ENCODE measurements around the gene STIM1. TPM values are rescaled to one million over a fixed set of nuclear protein-coding genes. Genes with fewer than 3 reads are reported as not detected.

STIM1 gene
- total RNA-seq, 1 experiment from 2014 or later, result 15.2 TPM

DNA sequence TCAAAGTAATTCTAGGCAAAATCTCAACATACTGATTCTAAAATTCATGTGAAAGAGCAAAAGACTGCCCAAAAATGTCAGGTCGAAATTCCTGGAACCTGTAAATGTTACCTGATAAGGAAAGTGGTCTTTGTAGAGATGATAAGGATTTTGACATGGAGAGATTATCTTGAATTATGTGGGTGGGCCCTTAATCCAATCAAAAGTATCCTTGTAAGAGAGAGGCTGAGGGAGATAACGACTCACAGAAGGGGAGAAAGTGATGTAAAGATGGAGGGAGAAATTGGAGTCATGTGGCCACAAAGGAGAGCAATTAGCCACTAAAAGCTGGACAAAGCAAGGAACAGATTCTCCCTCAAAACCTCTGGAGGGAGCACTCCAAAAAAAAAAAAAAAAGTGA is 259.7 kb downstream of the STIM1 start:
- Histone ChIP-seq H2BK15ac (ENCODE audit: low read depth, low read length) (no peak overlapping the region), H2AK5ac (ENCODE audit: insufficient read length, low read length) (no peak overlapping the region), H3K4me2 (ENCODE audit: insufficient read depth, insufficient read length, low read length) (no peak overlapping the region), H3K9ac (ENCODE audit: extremely low read depth, insufficient read length, low read length) (no peak overlapping the region), H3K4ac (ENCODE audit: low read depth, low read length) (no peak overlapping the region), H3K14ac (ENCODE audit: insufficient read depth, low read length) (no peak overlapping the region), H3K23me2 (ENCODE audit: insufficient read length, low read depth, low read length, poor library complexity, severe bottlenecking) (no peaks in the 10 kb centered on the region), H4K91ac (ENCODE audit: insufficient read length, low read depth, low read length) (no peak overlapping the region), H3K27ac (ENCODE audit: insufficient read length, low read depth, low read length) (no peak overlapping the region), H3K56ac (ENCODE audit: insufficient read length, low read depth, low read length) (no peak overlapping the region), H3K23ac (ENCODE audit: insufficient read length, low read depth, low read length) (no peak overlapping the region), H3K79me2 (ENCODE audit: insufficient read depth, low read length) (no peaks in the 10 kb centered on the region), H3K79me1 (ENCODE audit: insufficient read depth, low read depth, low read length, poor library complexity, severe bottlenecking) (no peaks in the 10 kb centered on the region), H3T11ph (ENCODE audit: low read length) (no peak overlapping the region), H2BK20ac (ENCODE audit: low read depth, low read length, poor library complexity, severe bottlenecking) (no peak overlapping the region), H2BK120ac (ENCODE audit: low read depth, low read length, poor library complexity, severe bottlenecking) (no peak overlapping the region), H3K4me1 (ENCODE audit: insufficient read depth, low read length) (no peaks in the 10 kb centered on the region), H3K9me3 (ENCODE audit: control insufficient read depth, low read depth, low read length) (no peaks in the 10 kb centered on the region), H2AFZ (ENCODE audit: low read length) (no peak overlapping the region), H3K27me3 (ENCODE audit: insufficient read depth, low read length) (no peaks in the 10 kb centered on the region), H3K18ac (ENCODE audit: insufficient read length, low read depth, low read length) (no peak overlapping the region), H4K20me1 (ENCODE audit: control insufficient read depth, insufficient read depth, insufficient read length) (no peaks in the 10 kb centered on the region), H2BK5ac (ENCODE audit: insufficient read length, low read length) (no peak overlapping the region), H2BK12ac (ENCODE audit: insufficient read length, low read depth, low read length) (no peak overlapping the region), H4K5ac (ENCODE audit: insufficient read length, low read depth, low read length) (no peak overlapping the region), H4K8ac (replicated peaks; ENCODE audit: insufficient read length, low read depth, low read length) (no peak overlapping the region)
- H3K36me3 Mint-ChIP-seq (ENCODE audit: insufficient read depth in 1 of 3, low read depth in 3 of 3), result peaks cover 23 to 74% (median 58%) of the 10 kb centered on the region in 3 experiments; a peak in 6 of 7 replicates
- no peaks in the 10 kb centered on the region for H3K27me3 Mint-ChIP-seq (ENCODE audit: low read depth)
- DNase-seq, result no peak
- H3K9me3 Mint-ChIP-seq, result no peaks in the 10 kb centered on the region; a peak in 1 of 5 replicates
- no peaks in the 10 kb centered on the region for H3K4me1 Mint-ChIP-seq
- no CpG with 5 or more reads among the region's 2 CpGs for WGBS (ENCODE audit: extremely low coverage, insufficient read length, low lambda C conversion rate)
- TF ChIP-seq, protein P1, sequence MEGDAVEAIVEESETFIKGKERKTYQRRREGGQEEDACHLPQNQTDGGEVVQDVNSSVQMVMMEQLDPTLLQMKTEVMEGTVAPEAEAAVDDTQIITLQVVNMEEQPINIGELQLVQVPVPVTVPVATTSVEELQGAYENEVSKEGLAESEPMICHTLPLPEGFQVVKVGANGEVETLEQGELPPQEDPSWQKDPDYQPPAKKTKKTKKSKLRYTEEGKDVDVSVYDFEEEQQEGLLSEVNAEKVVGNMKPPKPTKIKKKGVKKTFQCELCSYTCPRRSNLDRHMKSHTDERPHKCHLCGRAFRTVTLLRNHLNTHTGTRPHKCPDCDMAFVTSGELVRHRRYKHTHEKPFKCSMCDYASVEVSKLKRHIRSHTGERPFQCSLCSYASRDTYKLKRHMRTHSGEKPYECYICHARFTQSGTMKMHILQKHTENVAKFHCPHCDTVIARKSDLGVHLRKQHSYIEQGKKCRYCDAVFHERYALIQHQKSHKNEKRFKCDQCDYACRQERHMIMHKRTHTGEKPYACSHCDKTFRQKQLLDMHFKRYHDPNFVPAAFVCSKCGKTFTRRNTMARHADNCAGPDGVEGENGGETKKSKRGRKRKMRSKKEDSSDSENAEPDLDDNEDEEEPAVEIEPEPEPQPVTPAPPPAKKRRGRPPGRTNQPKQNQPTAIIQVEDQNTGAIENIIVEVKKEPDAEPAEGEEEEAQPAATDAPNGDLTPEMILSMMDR (conservative IDR thresholded peaks at IDR 0.05), result no peak
- no peak overlapping the region for H3K4me3 Mint-ChIP-seq
- no peak overlapping the region for H3K27ac Mint-ChIP-seq

Data from H9 (cell line).